GM21360 (cell line): Measurements from ENCODE around the gene EPHA3.

ENCODE experiments used
- ATAC-seq: cut with Tn5 transposase; IDR thresholded peaks from one replicate; pipeline ENCODE4 v1.9.1; 2021; ENCODE audit warnings: mild to moderate bottlenecking, moderate library complexity; ENCODE audit not compliant: unreplicated experiment

Gene EPHA3

DNA sequence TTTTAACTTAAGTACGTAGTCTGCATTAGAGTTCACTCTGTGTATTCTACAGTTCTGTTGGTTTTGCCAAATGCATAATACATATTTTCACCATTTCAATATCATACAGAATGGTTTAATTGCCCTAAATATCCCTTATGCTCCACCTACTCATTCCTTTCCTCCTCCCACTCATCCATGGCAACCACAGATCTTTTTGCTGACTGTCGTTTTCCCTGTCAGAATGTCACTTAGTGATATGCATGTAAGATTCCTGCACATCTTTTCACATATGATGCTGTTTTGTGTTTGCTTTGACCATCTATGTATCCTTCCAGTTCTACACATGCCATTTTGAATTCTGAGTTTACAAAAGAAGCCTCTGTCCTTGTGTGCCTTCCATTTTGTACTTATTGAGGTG is 36.7 kb downstream of the EPHA3 start:
- ATAC-seq, result no peak

DNA sequence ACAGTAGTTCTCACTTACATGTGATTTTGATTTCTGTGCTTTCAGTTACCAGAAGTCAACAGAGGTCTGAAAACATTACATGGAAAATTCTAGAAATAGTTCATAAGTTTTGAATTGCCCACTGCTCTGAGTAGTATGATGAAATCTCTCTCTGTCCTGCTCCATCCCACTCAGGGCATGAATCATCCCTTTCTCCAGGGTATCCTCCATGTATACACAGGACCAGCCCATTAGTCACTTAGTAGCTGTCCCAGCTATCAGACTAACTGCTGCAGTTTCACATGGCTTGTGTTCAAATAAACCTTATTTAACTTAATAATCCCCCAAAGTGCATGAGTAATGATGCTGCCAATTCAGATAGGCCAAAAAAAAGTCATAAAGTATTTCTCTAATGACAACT is 38.6 kb downstream of the EPHA3 start:
- no peak for ATAC-seq

DNA sequence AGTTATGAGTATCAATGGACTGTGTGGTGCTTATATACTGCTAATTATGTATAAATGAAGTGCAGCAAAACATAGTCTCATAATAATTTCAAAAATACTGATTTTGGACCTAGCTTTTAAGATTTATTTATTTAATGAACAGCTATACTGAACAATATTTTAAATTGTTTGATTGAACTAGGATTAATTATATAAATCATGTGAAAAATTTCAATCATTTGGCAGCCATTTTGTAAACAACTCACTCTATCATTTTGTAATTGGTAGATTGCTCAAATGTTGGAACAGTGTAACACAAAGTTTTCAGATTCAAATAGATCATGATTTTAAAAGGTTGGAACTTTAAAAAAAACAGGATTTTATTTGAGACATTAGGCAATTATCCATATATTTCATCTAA is 47.0 kb downstream of the EPHA3 start:
- ATAC-seq, result no peak

DNA sequence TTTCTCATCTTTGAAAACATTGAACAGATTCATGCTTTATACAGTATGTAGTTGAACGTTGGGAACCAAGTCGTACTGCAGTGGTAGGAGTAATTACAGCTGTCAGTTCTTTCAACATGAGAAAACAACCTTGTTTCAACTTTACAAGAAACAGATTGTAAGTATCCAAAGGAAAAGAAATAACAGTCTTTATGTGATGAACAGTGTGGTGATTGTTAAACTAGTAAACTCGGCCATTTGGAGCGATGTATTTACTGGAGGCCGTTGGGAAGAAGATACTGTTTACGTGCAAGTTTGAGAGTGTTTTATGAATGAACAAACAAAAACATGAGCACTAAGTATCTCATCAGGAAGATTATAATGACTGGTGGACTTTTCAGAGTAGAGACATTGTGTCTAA is 48.4 kb downstream of the EPHA3 start:
- no peak for ATAC-seq

DNA sequence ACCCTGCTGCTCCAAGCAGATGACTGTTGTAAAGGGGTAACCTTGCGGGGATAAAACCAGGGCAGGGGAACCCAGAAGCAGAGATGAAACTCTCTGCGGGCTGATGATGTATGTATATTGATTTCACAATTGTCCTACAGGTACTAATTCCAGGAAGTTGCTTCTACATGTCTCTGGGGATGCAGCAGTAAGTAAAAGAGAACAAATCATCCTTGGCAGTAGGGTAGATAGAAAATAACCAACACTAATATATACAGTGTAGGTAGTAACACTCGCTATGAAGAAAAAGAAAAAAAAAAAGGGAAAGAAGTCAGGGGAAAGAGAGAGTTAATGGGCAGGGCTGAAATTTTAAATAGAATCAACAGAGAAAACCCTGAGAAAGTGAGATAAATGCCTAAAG is 50.2 kb downstream of the EPHA3 start:
- ATAC-seq, result no peak

DNA sequence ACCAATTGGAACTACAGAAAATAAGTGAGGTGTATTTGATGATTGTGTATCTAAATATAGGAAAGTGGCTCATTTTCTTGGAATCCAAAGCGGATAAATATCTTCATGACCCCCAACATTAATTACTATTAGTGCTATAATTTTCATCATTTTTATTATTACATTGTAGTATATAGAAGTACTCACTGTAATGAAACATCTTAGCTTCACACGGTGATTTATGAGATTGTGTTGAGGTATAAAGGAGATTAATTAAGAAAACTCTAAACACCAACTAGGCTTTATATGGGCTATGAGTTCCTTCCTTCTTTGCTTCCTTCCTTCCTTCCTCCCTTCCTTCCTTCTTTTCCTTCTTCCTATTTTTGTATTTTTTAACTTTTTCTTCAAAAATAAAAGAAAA is 52.2 kb downstream of the EPHA3 start:
- no peak for ATAC-seq

DNA sequence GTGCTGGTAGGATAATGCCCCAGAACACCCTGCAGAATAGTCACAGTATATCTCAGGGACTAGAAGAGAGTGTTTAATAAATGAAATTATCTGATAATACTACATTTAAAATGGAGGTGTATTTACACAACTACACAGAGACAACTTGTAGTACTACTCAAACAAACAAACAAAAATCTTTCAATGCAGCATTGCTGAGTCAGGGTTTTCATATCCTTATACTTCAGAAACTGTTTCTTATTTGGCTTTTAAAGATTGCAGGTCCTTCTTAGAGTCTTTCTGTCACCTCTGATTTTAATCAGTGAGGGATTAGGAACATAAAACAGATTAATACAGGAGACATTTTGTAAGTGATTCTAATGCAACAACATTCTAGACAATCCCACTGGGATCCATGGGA is 57.4 kb downstream of the EPHA3 start:
- no peak for ATAC-seq

DNA sequence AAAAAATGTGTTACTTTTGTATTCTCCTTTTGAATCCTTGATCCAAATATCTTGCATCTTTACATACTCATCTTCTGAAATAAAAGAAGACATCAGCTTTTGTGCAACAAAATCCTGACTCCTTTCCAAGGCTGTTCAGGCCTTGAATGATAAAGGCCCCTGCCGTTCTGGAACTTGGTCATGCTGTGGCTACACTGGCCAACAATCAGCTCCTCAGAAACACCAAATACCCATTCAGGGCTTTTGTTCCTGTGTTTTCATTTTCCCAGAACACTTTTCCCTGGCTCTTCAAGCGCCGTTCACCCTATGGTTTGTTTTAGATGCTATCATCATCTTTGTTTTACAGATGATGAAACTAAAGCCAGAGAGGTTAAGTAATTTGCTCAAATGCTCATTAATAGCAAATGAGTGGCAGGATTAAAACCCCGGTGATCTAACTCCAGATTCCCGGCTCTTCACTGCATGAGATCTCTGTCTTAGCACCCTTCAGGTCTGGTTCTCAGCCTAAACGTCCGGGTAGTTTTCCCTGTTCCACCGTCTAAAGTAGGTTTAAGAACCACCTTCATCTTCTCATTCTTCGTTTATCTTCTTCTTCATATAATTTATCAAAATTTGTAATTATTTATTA is 58.3 kb downstream of the EPHA3 start:
- no peak for ATAC-seq

DNA sequence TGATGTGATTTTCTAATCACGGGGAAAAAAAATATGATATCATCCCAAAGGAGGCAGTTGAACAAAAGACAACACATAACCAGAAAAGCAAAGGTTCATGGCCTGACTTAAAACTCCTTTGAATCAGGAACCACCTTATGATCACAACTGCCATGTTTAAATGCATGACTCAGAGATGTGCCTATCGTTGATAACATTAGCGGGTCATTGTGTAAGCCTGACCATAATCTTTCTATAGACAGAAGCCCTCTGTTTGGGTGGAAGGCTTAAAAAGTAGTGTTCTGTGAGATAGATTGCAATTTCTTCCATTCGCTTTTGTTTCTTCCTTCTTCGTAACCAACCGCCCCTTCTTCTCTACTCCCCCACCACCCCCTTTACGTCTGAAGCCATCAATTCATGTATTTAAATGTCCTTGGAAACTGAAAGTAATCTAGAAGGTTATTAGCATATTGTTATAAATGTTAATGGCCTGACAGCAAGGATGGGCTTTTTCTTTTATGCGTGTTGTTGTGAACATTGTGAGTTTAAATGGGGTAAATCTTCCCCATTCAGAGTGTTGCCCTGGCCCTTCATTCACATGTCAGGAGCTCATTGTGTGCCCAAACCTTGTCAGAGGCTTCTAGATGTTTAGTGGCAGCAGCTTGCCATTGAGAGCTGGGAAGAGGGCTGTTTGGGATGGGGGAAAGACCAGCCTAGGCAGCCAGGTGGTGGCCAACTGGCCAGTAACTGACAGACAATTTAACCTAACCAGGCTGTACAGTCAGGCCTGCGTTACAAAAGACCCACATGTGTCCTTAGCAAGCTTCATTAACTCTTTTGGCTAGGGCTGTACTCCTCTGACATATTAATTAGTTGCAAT is 64.5 kb downstream of the EPHA3 start:
- ATAC-seq, result no peak

DNA sequence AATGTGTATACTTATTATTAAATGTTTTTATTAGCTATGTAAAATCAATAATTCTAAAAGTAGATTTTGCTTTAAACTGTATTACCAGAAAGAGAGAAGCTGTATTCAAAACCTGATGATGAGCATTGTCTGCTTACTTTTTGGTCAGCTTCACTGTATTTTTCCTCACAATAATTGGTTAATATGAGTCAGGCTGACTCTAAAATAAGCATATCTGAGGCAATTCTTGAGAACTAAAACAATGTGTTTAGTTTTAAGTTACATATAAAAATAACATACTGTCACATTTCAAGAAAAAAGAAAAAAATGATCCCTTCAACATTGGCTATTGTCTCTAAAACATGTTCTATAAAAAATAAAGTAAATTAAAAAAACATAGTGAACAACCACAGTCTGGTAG is 66.1 kb downstream of the EPHA3 start:
- ATAC-seq, result no peak

DNA sequence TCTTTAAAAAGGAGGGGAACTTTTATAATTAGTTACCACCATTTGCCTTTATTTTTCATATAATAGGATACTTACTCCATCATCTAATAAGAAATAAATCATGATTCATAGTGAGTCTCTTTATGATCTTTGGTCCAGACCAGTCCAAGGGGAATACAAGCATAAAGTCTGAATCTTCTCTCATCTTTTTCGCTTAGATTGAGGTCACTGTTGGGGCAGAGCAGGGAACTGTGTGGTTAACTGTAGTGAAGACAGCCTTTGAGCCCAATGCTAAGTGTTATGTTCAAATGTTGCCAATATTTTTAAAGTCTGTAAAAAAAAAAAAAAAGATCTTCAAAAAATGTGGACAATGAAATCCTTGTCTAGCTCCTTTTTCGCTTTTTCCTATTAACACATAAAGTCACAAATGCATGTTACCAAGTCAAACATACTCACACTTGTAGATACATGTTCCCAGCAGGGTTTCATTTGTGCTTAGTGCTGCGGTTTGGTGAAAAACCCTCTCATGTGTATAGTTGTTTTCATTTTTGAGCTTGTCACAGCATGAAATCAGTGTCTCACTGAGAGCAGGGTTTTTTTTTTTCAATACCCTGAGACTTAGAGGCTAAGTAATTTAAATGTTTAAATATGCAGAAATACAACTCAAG is 72.1 kb downstream of the EPHA3 start:
- peak; percentile 80 for ATAC-seq

DNA sequence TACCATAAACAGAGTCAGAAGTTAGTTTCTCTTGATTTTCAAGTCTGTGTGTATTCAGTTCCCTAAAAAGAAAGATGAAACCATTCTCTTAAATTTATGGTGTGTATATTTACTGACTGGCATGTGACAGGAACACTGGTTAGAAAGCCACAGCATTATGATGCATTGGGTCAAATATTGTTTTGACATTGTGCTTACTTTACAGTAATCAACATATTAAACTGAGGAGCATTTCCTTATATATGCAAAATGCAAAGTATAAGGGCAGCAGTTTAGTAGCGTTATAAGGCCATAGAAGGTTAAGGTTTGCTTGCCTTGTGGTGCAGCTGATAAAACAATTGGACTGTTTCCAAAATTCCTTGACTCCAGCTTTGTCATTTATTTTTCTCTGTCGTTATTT is 72.9 kb downstream of the EPHA3 start:
- ATAC-seq, result no peak

DNA sequence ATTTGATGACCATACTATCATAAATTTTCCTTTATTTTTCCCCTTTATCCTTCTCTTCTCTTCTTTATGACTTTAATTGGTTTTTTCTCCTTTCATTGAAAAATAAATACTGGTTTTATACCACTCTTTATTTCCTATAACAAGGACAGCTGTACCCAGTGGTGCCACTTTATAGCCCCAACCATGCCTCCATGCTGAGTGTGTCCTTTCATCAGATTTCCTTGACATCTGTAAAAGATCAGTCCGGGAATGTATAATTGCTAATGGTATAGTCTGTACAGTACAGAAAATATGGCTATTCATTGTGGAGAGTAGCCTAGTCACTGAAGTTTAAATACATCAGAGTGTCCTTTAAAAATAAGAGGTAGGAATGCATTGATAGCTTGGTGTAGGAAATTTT is 74.6 kb downstream of the EPHA3 start:
- ATAC-seq, result no peak

DNA sequence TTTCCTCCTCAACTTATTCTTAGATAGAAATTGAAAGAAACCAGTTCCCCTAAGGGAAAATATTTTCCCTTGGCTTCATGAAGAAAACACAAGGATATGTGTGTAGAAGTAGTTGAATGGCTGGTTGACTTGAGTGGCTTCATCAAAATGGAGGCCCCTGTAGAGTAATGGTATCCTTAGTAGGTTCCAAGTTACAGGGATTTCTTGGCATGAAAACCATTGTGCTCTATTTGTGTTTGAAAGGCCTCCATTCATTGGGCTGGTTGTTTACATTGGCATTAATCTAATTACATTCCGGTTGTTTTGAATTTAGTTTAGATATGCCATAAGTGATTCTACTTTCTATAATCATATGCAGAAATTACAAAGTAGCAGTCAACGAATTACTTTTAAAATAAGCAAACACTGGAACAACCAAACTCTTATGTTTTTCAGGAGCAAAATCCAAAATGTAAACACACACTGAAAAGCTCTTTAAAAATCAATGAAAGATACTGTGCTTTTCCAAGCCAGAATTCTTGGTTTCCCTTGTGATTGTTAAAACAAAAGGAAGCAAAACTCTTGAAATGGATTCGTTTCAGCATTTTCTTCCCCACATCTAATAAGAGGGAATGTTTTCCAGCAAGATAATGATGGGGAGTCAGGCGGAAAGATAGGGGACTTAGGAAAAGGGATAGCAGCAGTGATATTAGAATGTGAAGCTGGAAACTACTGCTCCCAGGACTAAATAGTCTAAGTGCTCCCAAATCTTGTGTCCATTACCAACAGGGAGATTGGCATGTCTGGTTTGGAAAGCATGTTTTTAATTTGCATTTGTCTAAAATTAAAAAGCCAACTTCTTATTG is 77.0 kb downstream of the EPHA3 start:
- ATAC-seq, result no peak

DNA sequence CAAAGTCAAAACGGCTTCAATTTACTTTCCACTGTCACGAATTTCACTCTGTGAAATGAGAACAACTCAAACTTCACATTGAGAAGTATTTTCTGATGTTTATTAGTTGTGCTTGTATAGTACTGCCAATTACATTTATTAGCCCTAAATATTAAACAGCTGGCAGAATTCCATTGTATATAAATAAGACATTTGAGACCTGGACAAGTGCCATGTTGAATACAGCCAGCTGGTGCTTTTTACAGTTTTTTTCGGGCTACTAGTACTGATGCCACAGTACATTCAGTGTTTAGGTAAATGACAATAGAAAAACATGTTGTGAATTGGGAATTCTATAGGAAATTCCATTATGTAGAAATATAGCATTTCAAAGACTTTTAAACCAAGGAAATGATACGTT is 79.0 kb downstream of the EPHA3 start:
- ATAC-seq, result no peak

DNA sequence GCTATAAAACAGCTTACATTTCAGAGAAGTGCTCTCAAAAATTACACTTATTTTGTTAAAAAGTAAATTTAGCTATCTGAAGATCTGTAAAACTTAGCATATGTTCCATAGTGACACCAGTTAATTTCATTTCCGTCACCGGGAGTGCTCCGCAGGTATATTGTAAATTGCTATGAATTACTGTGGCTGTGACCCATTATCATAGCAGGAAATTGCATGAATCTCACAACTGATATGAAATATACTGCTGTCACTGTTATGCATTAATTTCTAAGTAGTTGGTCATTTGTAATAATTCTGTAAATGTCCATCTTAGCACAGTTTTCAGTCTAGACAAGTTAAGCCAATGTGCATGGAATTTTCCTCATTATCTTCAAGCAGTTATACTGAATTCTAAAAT is 91.2 kb downstream of the EPHA3 start:
- no peak for ATAC-seq

DNA sequence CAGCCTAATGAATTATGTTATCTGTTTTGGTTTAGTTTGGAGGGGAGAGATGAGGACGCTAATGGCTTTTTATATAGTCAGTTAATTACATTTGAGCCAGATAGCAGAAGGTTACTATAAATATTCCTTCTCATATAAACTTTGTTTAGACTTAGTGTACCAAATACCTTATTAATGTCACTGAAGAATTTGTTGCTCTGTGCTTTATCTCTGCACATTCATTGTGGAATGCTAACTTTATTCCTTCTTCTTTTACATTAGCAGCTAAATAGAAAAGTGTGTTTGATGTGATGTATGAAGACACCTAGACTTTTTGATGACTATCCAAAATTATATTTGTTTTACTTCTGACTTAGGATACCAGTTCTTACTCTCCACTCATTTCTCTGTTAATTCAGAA is 105.2 kb downstream of the EPHA3 start:
- no peak for ATAC-seq

DNA sequence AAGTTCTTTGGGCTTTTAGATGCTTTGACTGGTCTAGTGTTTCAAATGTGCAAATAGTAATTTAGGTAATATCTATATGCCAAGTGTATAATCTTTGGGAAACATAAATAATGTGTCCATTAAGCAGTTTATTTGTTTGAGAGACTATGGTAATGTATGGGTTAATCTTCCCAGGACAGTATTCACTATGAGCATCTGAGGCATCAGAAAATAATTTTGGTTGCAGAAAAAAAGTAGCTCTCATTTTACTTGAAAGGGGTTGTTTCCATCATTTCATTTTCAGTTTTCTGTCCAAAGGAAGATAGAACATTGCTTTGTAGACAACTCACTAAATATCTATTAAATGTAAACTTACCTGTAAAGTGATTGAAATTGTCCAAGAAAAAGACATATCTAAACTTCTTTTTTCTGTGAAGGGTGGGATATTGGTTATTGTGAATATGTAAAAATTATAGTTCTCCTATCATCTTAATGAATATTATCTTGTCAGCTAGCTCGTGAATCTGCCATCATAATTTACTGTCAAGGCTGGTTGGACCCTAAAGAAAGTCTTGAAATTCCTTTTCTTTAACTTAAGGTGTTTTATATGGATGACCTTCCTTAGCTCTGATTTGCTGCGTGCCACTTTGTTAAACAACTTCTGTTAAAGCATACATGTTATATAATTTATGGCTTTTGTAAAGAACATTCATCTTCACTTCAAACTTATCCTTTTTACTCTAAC is 108.8 kb downstream of the EPHA3 start:
- no peak for ATAC-seq

DNA sequence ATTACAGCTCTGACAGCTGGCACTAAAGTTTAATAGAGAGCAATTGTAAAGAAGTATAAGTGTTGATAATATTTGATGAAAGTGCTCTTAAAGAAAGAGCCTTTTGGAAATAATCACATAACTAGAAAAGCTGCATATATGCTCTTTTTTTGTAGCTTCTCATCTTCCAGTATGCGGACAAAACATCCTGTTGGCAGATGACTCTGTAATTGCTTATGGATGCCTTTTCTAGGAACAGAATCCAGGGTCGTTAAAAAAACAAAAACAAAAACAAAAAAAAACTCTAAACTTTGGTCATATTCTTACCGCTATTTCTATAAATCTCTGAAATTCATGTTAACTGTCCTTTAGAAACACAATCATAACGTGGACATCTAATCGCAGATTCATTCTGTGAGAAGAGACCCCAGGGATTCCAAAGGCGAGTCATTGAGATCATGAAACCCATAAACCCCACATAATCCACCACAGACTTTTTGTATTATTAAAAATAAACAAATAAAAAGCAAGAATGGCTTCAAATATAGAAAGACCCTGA is 109.8 kb downstream of the EPHA3 start:
- no peak for ATAC-seq

DNA sequence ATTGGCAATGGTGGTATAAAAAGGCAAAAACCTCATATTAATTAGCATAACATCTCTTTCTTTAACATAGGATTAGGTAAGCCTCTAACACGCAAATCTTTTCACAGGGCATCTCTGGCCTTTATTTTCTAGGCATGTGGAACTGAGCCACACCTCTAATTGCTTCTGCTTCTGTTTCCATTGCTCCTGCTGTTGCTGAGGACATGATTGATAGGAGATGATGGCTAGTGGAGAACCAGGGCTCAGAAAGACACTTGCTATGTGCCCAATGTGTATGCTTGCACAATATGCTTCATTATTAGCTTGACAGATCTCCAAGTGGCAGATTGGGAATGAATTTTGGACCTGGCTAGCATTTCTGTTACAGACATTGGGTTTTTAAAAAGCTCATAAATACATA is 114.5 kb downstream of the EPHA3 start:
- ATAC-seq, result no peak
